MM.1S (cell line): Measurements from ENCODE around the gene PELI3.

Experiments used
- DNase-seq: peaks from one replicate; pipeline ENCODE4 v3.0.0-alpha.2; 2015
- H2AFZ ChIP-seq: fragments of 300-600 bp; sonication (generic); 2 replicates; pipeline ENCODE4 v1.6.0; 2016; ENCODE audit warnings: antibody characterized with exemption, low read length
- H3F3A ChIP-seq: fragments of 300-600 bp; sonication (generic); 2 replicates; pipeline ENCODE4 v1.6.1; 2016; ENCODE audit warnings: mild to moderate bottlenecking, antibody characterized with exemption, low read length, moderate library complexity, mixed read lengths; ENCODE audit not compliant: insufficient read depth
- H3K27ac ChIP-seq: fragments of 300-600 bp; sonication (generic); 2 replicates; pipeline ENCODE4 v1.5.1; 2016; ENCODE audit warnings: mild to moderate bottlenecking, low read length
- H3K27me3 ChIP-seq: fragments of 300-600 bp; sonication (generic); replicated peaks from 2 replicates; pipeline ENCODE4 v1.6.0; 2016; ENCODE audit warnings: low read length; ENCODE audit not compliant: insufficient read depth
- H3K36me3 ChIP-seq: fragments of 300-600 bp; sonication (generic); replicated peaks from 2 replicates; pipeline ENCODE4 v1.6.1; 2016; ENCODE audit warnings: mild to moderate bottlenecking, low read length, mixed read lengths; ENCODE audit not compliant: insufficient read depth
- H3K4me1 ChIP-seq: fragments of 300-600 bp; sonication (generic); 2 replicates; pipeline ENCODE4 v1.6.1; 2016; ENCODE audit warnings: low read length, mixed read lengths
- H3K4me2 ChIP-seq: fragments of 300-600 bp; sonication (generic); 2 replicates; pipeline ENCODE4 v1.6.0; 2016; ENCODE audit warnings: low read depth, low read length
- H3K4me3 ChIP-seq: fragments of 300-600 bp; sonication (generic); 2 replicates; pipeline ENCODE4 v1.5.1; 2016; ENCODE audit warnings: low read length, mixed read lengths
- H3K79me2 ChIP-seq: fragments of 300-600 bp; sonication (generic); 2 replicates; pipeline ENCODE4 v1.6.1; 2016; ENCODE audit warnings: mixed run types, low read length, mixed read lengths
- H3K9ac ChIP-seq: fragments of 300-600 bp; sonication (generic); 2 replicates; pipeline ENCODE4 v1.6.1; 2016; ENCODE audit warnings: low read length, mixed read lengths
- H3K9me2 ChIP-seq: fragments of 300-600 bp; sonication (generic); replicated peaks from 2 replicates; pipeline ENCODE4 v1.6.1; 2016; ENCODE audit warnings: mild to moderate bottlenecking, low read length, mixed read lengths; ENCODE audit not compliant: insufficient read depth
- H3K9me3 ChIP-seq: fragments of 300-600 bp; sonication (generic); replicated peaks from 2 replicates; pipeline ENCODE4 v1.6.1; 2016; ENCODE audit warnings: mild to moderate bottlenecking, low read length, mixed read lengths; ENCODE audit not compliant: insufficient read depth
- H4K20me1 ChIP-seq: fragments of 300-600 bp; sonication (generic); 2 replicates; pipeline ENCODE4 v1.6.1; 2016; ENCODE audit warnings: mild to moderate bottlenecking, low read length, moderate library complexity, mixed read lengths; ENCODE audit not compliant: insufficient read depth
- CTCF ChIP-seq: fragments of 300-600 bp; sonication (generic); IDR thresholded peaks from 2 replicates; pipeline ENCODE4 v1.5.1; 2016; ENCODE audit warnings: antibody characterized with exemption, low read length, mixed read lengths
- EZH2 ChIP-seq: fragments of 300-600 bp; sonication (generic); optimal IDR thresholded peaks from 2 replicates; pipeline ENCODE3; 2017; ENCODE audit warnings: low read depth, mild to moderate bottlenecking, antibody characterized with exemption, low read length, mixed read lengths
- EZH2phosphoT487 ChIP-seq: fragments of 300-600 bp; sonication (generic); IDR thresholded peaks from 2 replicates; pipeline ENCODE4 v1.6.1; 2018; ENCODE audit warnings: antibody characterized with exemption, low read length

PELI3 gene

GRCh38 chr11:66473608-66474515 is 7.2 kb downstream of the PELI3 start:
- H3K4me1 ChIP-seq = no peaks in the 10 kb centered on the region
- no peak overlapping the region for H2AFZ ChIP-seq
- H3F3A ChIP-seq = no peaks in the 10 kb centered on the region
- DNase-seq = no peak
- no peak for TF ChIP-seq EZH2phosphoT487
- no peak for TF ChIP-seq EZH2
- no peak for TF ChIP-seq CTCF
- H3K27ac ChIP-seq = no peak overlapping the region
- H3K79me2 ChIP-seq = 0 out of 2 replicates have a peak, but pooled peaks cover 4% of the 10 kb centered on the region
- no peaks in the 10 kb centered on the region for H3K36me3 ChIP-seq
- H3K4me3 ChIP-seq = no peak overlapping the region
- 0 out of 2 replicates have a peak, but pooled peaks cover 3% of the 10 kb centered on the region for H4K20me1 ChIP-seq
- no peaks in the 10 kb centered on the region for H3K9me2 ChIP-seq
- H3K4me2 ChIP-seq = no peak overlapping the region
- H3K9ac ChIP-seq = no peak overlapping the region
- H3K9me3 ChIP-seq = no peaks in the 10 kb centered on the region
- H3K27me3 ChIP-seq = no peaks in the 10 kb centered on the region

- Histone ChIP-seq H3F3A (no peaks in the 10 kb centered on the region), H3K79me2 (peaks cover 15% of the 10 kb centered on the region), H3K4me3 (no peak overlapping the region), H3K36me3 (no peaks in the 10 kb centered on the region), H3K27ac (no peak overlapping the region), H3K9me2 (no peaks in the 10 kb centered on the region), H3K4me1 (no peaks in the 10 kb centered on the region), H3K9me3 (no peaks in the 10 kb centered on the region), H3K9ac (no peak overlapping the region), H2AFZ (no peak overlapping the region), H4K20me1 (0 out of 2 replicates have a peak, but pooled peaks cover 3% of the 10 kb centered on the region), H3K27me3 (no peaks in the 10 kb centered on the region), H3K4me2 (no peak overlapping the region)
- DNase-seq = no peak
- TF ChIP-seq EZH2 = no peak
- no peak for TF ChIP-seq EZH2phosphoT487
- no peak for TF ChIP-seq CTCF
Measured at GRCh38 chr11:66475349-66476172, 8.9 kb downstream of the PELI3 start.

- peaks cover 22% of the 10 kb centered on the region for H3K79me2 ChIP-seq
- TF ChIP-seq EZH2 (no peak), EZH2phosphoT487 (no peak), CTCF (no peak)
- no peaks in the 10 kb centered on the region for H3K9me2 ChIP-seq
- H3K4me3 ChIP-seq = no peak overlapping the region
- H2AFZ ChIP-seq = no peak overlapping the region
- no peaks in the 10 kb centered on the region for H3K36me3 ChIP-seq
- no peaks in the 10 kb centered on the region for H3F3A ChIP-seq
- DNase-seq = no peak
- H4K20me1 ChIP-seq = 0 out of 2 replicates have a peak, but pooled peaks cover 3% of the 10 kb centered on the region
- no peaks in the 10 kb centered on the region for H3K4me1 ChIP-seq
- H3K27me3 ChIP-seq = no peaks in the 10 kb centered on the region
- H3K27ac ChIP-seq = no peak overlapping the region
- H3K4me2 ChIP-seq = no peak overlapping the region
- no peak overlapping the region for H3K9ac ChIP-seq
- H3K9me3 ChIP-seq = no peaks in the 10 kb centered on the region
Measured at GRCh38 chr11:66476173-66476840, 9.6 kb downstream of the PELI3 start.
